Stimulated activated naive CD4-positive, alpha-beta T cell (primary cell): ENCODE measurements around the gene GTF2A2.

Source experiments
- DNase-seq, 6 experiments: peaks; one replicate each; lab custom pipeline; 2025; lab: John Stamatoyannopoulos, UW

Gene GTF2A2

DNA sequence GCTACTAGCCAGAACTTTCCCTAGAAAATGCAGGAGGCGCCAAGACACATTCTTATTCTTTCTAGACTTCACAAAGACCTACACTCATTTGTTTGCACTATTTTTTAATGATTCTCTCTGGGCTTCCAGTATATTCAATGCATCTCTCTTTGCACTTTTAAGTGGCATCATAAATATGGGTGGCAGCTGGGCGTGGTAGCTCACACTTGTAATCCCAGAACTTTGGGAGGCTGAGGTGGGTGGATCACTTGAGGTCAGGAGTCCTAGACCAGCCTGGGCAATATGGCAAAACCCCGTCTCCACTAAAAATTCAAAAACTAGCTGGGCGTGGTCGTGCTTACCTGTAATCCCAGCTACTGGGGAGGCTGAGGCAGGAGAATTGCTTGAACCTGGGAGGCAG, 51.3 kb downstream of the GTF2A2 start:
- no peak for DNase-seq

DNA sequence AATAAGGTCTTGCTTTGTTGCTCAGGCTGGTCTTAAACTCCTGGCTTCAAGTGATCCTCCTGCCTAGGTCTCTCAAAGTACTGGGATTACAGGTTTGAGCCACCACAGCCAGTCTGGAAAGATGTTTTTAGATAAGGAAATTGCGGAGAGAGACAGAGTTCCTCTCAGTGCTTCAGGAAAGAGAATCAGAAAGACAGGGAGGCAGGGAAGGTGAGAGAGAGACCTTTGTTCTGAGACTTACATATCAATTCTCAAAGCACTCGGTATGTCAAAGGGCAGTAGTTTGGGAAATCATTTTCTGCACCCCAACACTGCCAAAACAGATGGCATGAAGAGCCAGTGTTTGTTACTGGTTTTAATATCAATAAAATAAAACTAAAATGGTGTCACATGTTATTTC, 58.9 kb downstream of the GTF2A2 start:
- no peak for DNase-seq

DNA sequence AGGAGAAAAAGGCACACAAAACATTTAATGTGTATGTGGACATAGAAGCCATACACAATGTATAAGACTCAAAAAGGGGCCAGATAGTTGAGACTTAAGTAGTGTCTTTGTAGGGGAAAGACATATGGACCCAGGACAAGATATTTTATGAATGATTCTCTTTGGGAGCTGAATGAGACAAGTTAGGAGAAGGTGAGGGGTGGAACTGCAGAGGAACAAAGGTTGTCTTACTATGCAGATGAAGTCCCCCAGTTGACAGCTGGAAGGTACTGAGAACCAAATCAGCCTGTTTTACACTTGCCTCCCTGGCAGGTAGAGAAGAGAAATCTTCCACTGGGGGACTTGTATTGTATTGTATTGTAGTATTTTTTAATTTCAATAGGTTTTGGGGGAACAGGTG, 60.7 kb downstream of the GTF2A2 start:
- no peak for DNase-seq

DNA sequence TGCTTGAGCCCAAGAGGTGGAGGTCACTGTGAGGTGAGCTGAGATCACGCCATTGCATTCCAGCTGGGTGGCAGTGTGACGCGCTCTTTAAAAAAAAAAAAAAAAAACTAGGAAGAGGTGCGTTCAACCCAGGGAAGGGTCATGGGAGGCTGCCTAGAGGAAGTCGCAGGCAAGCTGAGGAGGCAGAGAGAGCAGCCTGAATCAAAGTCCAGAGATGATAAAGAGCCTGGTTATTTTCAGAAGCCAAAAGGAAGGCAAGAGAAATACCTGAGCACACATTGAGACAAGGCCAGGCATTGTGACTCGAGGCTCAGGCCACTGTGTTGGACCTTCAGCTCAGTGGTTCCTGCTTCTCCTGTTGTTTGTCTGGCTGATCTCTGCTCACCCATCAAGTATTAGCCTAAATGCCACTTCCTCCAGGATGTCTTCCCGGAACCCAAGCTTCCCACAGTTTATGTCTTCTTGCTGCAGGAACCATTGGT, 61.8 kb downstream of the GTF2A2 start:
- no peak for DNase-seq

- no peak for DNase-seq
These were observed 62.3 kb downstream of the GTF2A2 start for GRCh38 chr15:59594991-59595390.

- DNase-seq = no peak
These were observed 62.8 kb downstream of the GTF2A2 start for GRCh38 chr15:59594493-59594942.

DNA sequence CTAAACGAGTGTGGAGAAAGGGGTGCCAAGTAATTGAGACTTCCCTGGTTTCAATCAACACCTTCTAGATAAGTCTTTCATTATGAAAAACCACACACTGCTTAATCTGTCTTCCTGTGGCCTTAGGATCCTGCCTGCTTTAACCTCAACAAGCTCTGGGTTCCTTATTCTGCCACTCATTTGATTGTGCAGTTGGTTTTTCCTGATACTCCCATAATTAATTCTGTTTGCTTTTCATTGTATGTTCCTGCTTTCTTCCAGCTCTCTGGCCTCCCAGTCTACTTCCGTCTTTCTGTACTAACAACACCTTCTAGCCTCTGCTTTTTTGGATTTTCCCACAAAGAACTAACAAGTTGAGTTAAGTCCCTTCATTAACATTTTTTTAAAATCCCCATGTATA, 66.0 kb downstream of the GTF2A2 start:
- DNase-seq = no peak

DNA sequence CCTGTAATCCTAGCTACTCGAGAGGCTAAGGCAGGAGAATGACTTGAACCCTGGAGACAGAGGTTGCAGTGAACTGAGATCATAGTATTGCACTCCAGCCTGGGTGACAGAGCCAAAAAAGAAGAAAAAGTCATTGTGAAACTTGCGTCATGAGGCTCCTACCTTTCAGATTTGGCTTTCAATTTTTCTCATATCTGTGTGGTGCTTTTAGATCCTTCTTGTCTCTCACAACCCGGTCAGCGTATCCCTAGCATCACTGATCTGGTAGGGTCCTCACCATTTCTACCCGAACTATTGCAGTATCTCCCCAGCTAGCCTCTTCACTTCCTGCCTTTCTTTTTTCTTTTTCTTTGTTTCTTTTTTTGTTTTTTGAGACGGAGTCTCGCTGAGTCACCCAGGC, 67.3 kb downstream of the GTF2A2 start:
- DNase-seq = no peak
